Measurements from ENCODE around the gene PLOD2.

Gene PLOD2

DNA sequence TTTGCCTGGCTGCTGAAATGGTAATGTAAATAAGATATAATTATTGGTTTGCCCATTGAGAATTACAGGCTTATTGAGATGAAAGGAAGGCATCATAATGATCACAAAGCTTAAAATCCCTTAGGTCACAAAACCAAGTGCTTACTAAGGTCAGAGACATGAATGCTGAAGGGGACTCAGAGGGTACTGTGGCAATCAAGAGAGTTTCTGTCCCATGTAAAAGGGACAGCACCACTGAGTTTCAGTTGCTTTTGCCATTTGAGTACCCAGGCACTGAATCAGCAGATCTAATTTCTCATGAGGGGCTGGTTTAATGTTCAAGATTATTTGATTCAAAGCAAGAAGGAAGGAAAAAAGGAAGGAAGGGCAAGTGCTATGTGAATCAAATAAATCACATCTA, 127.0 kb downstream of the PLOD2 start:
- no peak for DNase-seq

DNA sequence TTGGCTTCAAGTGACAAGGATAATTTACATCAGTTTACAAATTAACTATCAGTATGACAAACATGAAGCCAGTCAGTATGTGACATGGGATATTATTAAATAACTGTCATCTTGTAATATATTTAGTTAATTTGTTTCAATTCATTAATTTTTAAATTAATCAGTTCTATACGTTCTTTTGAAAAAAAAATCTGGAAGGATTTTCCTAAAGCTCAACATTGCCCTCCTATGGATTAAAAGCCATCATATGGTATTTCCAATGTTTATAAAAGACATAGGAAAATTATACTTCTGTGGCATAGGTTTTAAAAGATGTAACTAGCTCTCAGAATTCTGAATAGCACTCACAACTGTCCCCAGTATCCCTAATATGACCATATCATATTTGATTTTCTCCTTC, 134.4 kb downstream of the PLOD2 start:
- DNase-seq: no peak

DNA sequence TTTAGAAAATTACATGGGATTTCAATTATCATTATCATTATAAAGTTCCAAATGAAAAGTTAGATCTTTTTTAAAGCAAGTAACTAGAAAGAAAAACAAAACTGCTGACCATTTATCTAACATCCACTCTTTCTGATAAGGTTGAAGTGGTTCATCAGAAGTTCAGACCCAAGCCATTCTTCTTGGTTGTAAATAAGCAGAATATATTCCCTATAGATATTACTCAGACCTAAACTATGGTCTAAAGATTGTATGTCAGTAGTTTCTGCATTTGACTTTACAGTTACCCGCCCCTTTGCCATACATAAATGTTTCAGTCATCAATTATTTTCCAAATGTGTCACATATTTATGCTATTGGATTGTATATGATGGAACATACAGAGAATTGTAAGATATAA, 136.7 kb downstream of the PLOD2 start:
- DNase-seq: no peak

DNA sequence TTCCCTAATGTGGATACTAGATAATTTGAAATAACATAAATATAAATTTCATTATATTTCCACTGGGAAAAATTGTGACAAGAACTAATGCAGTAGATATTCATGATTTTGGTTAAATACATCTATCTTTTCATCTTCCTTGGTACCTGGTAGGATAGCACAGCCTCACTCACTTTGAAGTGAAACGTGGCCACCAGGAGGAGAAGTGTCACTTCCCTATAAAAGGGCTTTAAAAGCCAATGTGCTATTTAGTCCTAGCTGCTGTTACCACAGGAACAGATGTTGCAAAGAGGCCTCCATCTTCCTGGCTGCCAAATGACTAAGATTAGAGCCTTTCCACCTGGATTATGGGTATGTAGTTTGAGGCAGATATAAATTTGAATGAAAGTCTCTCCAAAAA, 140.0 kb downstream of the PLOD2 start:
- DNase-seq: no peak

DNA sequence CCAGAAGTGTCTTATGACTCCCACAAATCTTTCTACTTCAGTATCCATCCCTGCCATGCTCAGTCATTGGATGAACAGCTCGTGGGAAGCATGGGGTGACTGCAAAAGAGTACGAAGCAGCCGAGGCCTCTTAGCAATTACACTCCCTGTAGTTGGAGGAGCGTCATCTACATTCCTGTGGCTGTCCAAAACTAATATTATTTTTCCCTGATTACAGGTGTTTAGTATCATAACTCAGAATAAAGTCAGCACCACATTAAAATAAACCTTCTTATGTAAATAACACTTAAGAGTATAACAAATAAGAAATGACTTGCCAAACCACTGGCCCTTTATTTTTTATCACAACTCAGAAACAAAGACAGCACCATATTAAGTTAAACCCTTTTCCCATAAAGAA, 141.5 kb downstream of the PLOD2 start:
- no peak for DNase-seq
